HT1080 (cell line): ENCODE data around the gene VPS50. TPM values are rescaled to one million over a fixed set of nuclear protein-coding genes. Genes with fewer than 3 reads are reported as not detected.

Source experiments
- DNase-seq: peaks from one replicate; pipeline ENCODE4 v3.0.0-alpha.2; 2015; ENCODE audit warnings: low read depth
- total RNA-seq: library from RNA; depleted of rRNA; stranded (reverse); fragments of >200 nt; shearing (Covaris generic); gene quantifications from 2 replicates; pipeline ENCODE4 v1.2.3, GENCODE V29; 2014; rRNA removed

Gene VPS50
- total RNA-seq, 1 experiment from 2014 or later = 9.5 TPM

GRCh38 chr7:93407239-93407638 lies 175.1 kb downstream of the VPS50 start:
- DNase-seq = no peak

DNA sequence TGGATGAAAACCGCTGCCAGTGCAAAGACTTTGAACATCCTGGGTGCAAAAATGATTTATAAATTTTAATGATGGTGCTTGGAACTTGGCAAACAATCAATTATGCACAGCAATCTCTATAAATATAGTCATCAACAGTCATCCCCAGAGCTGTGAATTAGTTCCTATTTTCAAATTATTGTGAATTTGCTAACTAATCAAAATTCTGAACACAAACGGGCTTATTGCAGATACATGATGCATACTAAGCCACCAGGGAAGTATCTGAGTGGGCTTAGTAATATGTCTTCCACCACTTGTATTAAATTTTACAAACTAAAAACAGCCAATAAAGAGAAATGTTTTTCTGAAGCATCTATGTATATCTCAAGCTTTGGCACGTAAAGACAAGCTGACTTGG lies 177.2 kb downstream of the VPS50 start:
- DNase-seq = no peak

Other genes with a start within 250 kb of the VPS50 start
- gene SAMD9, start 114.4 kb upstream of the VPS50 start, total RNA-seq = 5.3 and 6.4 TPM in 2 replicates
- 1.8 and 2.4 TPM in 2 replicates for gene SAMD9L, start 84.0 kb upstream of the VPS50 start, total RNA-seq
- not detected in 2 replicates for gene HEPACAM2, start 5.9 kb upstream of the VPS50 start, total RNA-seq